Measurements from ENCODE around the gene CASP5. TPM values are rescaled to one million over a fixed set of nuclear protein-coding genes. Genes with fewer than 3 reads are reported as not detected.

The CASP5 gene
- total RNA-seq, 1 donor from 2014 or later, result not detected

- peak; percentile 86 to 94 for DNase-seq (ENCODE audit: low read depth in 2 of 2)
Observed at GRCh38 chr11:104968355-104968855, 54.6 kb downstream of the CASP5 start, which contains the start of gene CASP4. Gene CASP4, minus strand, starts transcription at chr11:104968574. Its CDS starts 49 bp downstream, at chr11:104968525.

GRCh38 chr11:104967534-104968354 lies 55.2 kb downstream of the CASP5 start:
- DNase-seq (ENCODE audit: low read depth in 2 of 2), result peak in 1 of 2 donors; percentile 52

- no peak for DNase-seq (ENCODE audit: low read depth in 2 of 2)
Observed at GRCh38 chr11:104965735-104966134, 57.2 kb downstream of the CASP5 start.

GRCh38 chr11:104964247-104964646 lies 58.7 kb downstream of the CASP5 start:
- DNase-seq (ENCODE audit: low read depth in 2 of 2), result no peak

GRCh38 chr11:104962852-104963251 lies 60.1 kb downstream of the CASP5 start:
- no peak for DNase-seq (ENCODE audit: low read depth in 2 of 2)

GRCh38 chr11:104957280-104957679 lies 65.7 kb downstream of the CASP5 start:
- no peak for DNase-seq (ENCODE audit: low read depth in 2 of 2)

- no peak for DNase-seq (ENCODE audit: low read depth in 2 of 2)
Observed at GRCh38 chr11:104956528-104956927, 66.4 kb downstream of the CASP5 start.

- peak; percentile 65 to 78 for DNase-seq (ENCODE audit: low read depth in 2 of 2)
Observed at GRCh38 chr11:104946907-104947306, 76.1 kb downstream of the CASP5 start.

Other genes with a start within 250 kb of the CASP5 start
- gene CASP12, start 124.7 kb downstream of the CASP5 start, total RNA-seq, result 6.5 and 7.0 TPM in 2 replicates
- 177 and 268 TPM in 2 replicates for gene CASP4, start 54.6 kb downstream of the CASP5 start, total RNA-seq
- 22.7 and 25.4 TPM in 2 replicates for gene CASP1, start 12.0 kb upstream of the CASP5 start, total RNA-seq
- gene CARD16, start 22.2 kb upstream of the CASP5 start, total RNA-seq, result 53.5 and 65.6 TPM in 2 replicates
- gene CARD18, start 116.6 kb upstream of the CASP5 start, total RNA-seq, result not detected in 2 replicates